K562 (cell line): ENCODE data around the gene SYNGR4. TPM values are rescaled to one million over a fixed set of nuclear protein-coding genes. Genes with fewer than 3 reads are reported as not detected.

Source experiments
- ETV1 ChIP-seq: fragments of 450-650 bp; conservative IDR thresholded peaks from 2 replicates; pipeline ENCODE4 v1.6.1; 2016; ENCODE audit warnings: missing genetic modification characterization, control low read depth, low read depth, missing compliant biosample characterization
- EZH2 ChIP-seq: IDR thresholded peaks from 2 replicates; pipeline ENCODE4 v1.6.1; 2012; ENCODE audit warnings: low read depth, mild to moderate bottlenecking, inconsistent platforms, low read length, borderline replicate concordance
- HOMEZ ChIP-seq: fragments of 250-450 bp; sonication (Bioruptor Pico); IDR thresholded peaks from 2 replicates; pipeline ENCODE4 v1.4.0; 2020; ENCODE audit warnings: mild to moderate bottlenecking, moderate library complexity
- IRF2 ChIP-seq: sonication (generic); formaldehyde crosslinking; IDR thresholded peaks from 2 replicates; pipeline ENCODE4 v1.8.1; 2022; ENCODE audit warnings: mild to moderate bottlenecking, missing genetic modification reagents
- KLF13 ChIP-seq: fragments of 450-650 bp; IDR thresholded peaks from 2 replicates; pipeline ENCODE4 v1.6.1; 2016; ENCODE audit warnings: missing genetic modification characterization, low read depth, mild to moderate bottlenecking, missing compliant biosample characterization, moderate library complexity, borderline replicate concordance
- NR0B1 ChIP-seq: fragments of 450-650 bp; IDR thresholded peaks from one replicate; pipeline ENCODE4 v1.6.1; 2018; ENCODE audit warnings: mild to moderate bottlenecking, moderate library complexity; ENCODE audit not compliant: partially characterized antibody
- PYGO2 ChIP-seq: fragments of 450-650 bp; IDR thresholded peaks from 2 replicates; pipeline ENCODE4 v1.6.1; 2016; ENCODE audit warnings: mild to moderate bottlenecking, missing genetic modification characterization, moderate library complexity, missing compliant biosample characterization
- RAD21 ChIP-seq, 2 experiments: fragments of 250-450 bp in 1 of 2; fragments of 450-650 bp in 1 of 2; sonication (Bioruptor Pico) in 1 of 2; formaldehyde crosslinking in 1 of 2; IDR thresholded peaks in 1 of 2; conservative IDR thresholded peaks in 1 of 2; 2 replicates each; pipeline versions ENCODE4 v1.4.0 to v1.8.0; 2020 to 2022; ENCODE audit warnings: mild to moderate bottlenecking in 2 of 2, moderate library complexity in 1 of 2
- SLC30A9 ChIP-seq: fragments of 250-450 bp; sonication (Bioruptor Pico); IDR thresholded peaks from 2 replicates; pipeline ENCODE4 v1.8.0; 2022; ENCODE audit warnings: mild to moderate bottlenecking, moderate library complexity
- SMARCA4 ChIP-seq: fragments of 450-650 bp; IDR thresholded peaks from 2 replicates; pipeline ENCODE4 v1.6.1; 2016
- SRF ChIP-seq, 2 experiments: fragments of 250-450, 450-650 bp in 1 of 2; sonication (Bioruptor Pico) in 1 of 2; sonication (generic) in 1 of 2; formaldehyde crosslinking; IDR thresholded peaks; 2 replicates each; pipeline versions ENCODE4 v1.5.0 to v1.5.1; 2020 to 2022; ENCODE audit warnings: mild to moderate bottlenecking in 1 of 2, missing genetic modification reagents in 1 of 2
- TEAD4 ChIP-seq, 2 experiments: sonication (generic) in 1 of 2; formaldehyde crosslinking in 1 of 2; IDR thresholded peaks; 2 replicates each; pipeline versions ENCODE4 v1.6.1 to v1.8.0; 2012 to 2022; ENCODE audit warnings: borderline replicate concordance in 1 of 2, inconsistent platforms in 1 of 2, low read length in 1 of 2, mild to moderate bottlenecking in 1 of 2, missing genetic modification reagents in 1 of 2
- TRIM24 ChIP-seq, 2 experiments: fragments of 450-650 bp; IDR thresholded peaks; 2 replicates each; pipeline ENCODE4 v1.6.1; 2016
- TRIM28 ChIP-seq: fragments of 450-650 bp; IDR thresholded peaks from 2 replicates; pipeline ENCODE4 v1.6.1; 2017
- TSC22D4 ChIP-seq: fragments of 450-650 bp; IDR thresholded peaks from 2 replicates; pipeline ENCODE4 v1.6.1; 2016; ENCODE audit warnings: missing genetic modification characterization, missing biosample characterization, control low read depth
- U2AF1 ChIP-seq: fragments of 200-400 bp; formaldehyde crosslinking; optimal IDR thresholded peaks from 2 replicates; pipeline ENCODE3; 2017; ENCODE audit warnings: mild to moderate bottlenecking, low read depth, low read length, moderate library complexity
- ZFP91 ChIP-seq: sonication (generic); formaldehyde crosslinking; IDR thresholded peaks from 2 replicates; pipeline ENCODE4 v1.8.0; 2022; ENCODE audit warnings: mild to moderate bottlenecking, missing genetic modification reagents
- ZNF134 ChIP-seq: fragments of 250-450 bp; sonication (Bioruptor Pico); conservative IDR thresholded peaks from 2 replicates; pipeline ENCODE4 v1.4.0; 2020
- ZNF217 ChIP-seq: sonication (generic); formaldehyde crosslinking; IDR thresholded peaks from 2 replicates; pipeline ENCODE4 v1.8.0; 2022; ENCODE audit warnings: mild to moderate bottlenecking, missing genetic modification reagents
- ZNF668 ChIP-seq: fragments of 250-450 bp; sonication (Bioruptor Pico); IDR thresholded peaks from 2 replicates; pipeline ENCODE4 v1.8.0; 2022; ENCODE audit warnings: mild to moderate bottlenecking, inconsistent platforms
- polyA plus RNA-seq, 8 experiments: library from polyadenylated mRNA; depleted of rRNA in 4 of 8; stranded (reverse) in 5 of 8; unstranded in 3 of 8; fragments of >200 nt; fragmentation: Nextera tagmentation in 2 of 8; fragmentation: Illumina TruSeq in 1 of 8; extraction: Ambion mirVana in 2 of 8; extraction: Trizol in 1 of 8; gene quantifications; 2 replicates each; pipeline versions ENCODE4 v1.2.1 to v1.2.3, GENCODE V29; 2011 to 2014; ENCODE audit warnings: inconsistent platforms in 1 of 8, missing spikeins in 1 of 8
- total RNA-seq, 7 experiments: library from RNA; depleted of rRNA in 6 of 7; stranded (reverse); fragments of >200 nt in 6 of 7; fragmentation: Illumina TruSeq in 2 of 7; extraction: Trizol in 2 of 7; gene quantifications; 2 replicates each; pipeline versions ENCODE4 v1.2.1 to v1.2.3, GENCODE V29; 2011 to 2021; ENCODE audit warnings: low replicate concordance in 1 of 7
- TF ChIP-seq, protein P1 (sequence below): fragments of 450-650 bp; IDR thresholded peaks from 2 replicates; pipeline ENCODE4 v1.6.1; 2016; ENCODE audit warnings: low read depth, mild to moderate bottlenecking, moderate library complexity
- TF ChIP-seq, protein P2 (sequence below): sonication (generic); formaldehyde crosslinking; IDR thresholded peaks from 2 replicates; pipeline ENCODE4 v1.8.0; 2022; ENCODE audit warnings: missing genetic modification reagents, mild to moderate bottlenecking, borderline replicate concordance

Gene SYNGR4
- total and polyA plus RNA-seq, 9 of the 15 experiments (the other 6 are each of a cell fraction or from before 2014, with no cell fraction given) = 0.07 to 0.14 TPM; not detected in 7

GRCh38 chr19:48332662-48333466, 31.3 kb upstream of the SYNGR4 start (continued):
- no peak for TF ChIP-seq NR0B1
- TF ChIP-seq, protein P1, sequence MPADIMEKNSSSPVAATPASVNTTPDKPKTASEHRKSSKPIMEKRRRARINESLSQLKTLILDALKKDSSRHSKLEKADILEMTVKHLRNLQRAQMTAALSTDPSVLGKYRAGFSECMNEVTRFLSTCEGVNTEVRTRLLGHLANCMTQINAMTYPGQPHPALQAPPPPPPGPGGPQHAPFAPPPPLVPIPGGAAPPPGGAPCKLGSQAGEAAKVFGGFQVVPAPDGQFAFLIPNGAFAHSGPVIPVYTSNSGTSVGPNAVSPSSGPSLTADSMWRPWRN = 0 out of 2 replicates have a peak, but pooled peaks have one; percentile 9
- peak in 1 of 2 experiments; percentile 90; a peak in 1 of 4 replicates for TF ChIP-seq SRF (CRISPR knock-in tag; IDR thresholded peaks at IDR 0.05)
- TF ChIP-seq ZNF217 (CRISPR knock-in tag) = no peak
- TF ChIP-seq IRF2 (CRISPR knock-in tag) = no peak
- TF ChIP-seq, protein P2, sequence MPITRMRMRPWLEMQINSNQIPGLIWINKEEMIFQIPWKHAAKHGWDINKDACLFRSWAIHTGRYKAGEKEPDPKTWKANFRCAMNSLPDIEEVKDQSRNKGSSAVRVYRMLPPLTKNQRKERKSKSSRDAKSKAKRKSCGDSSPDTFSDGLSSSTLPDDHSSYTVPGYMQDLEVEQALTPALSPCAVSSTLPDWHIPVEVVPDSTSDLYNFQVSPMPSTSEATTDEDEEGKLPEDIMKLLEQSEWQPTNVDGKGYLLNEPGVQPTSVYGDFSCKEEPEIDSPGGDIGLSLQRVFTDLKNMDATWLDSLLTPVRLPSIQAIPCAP (CRISPR knock-in tag) = no peak
- no peak for TF ChIP-seq ETV1 (tag)
- TF ChIP-seq ZNF668 (CRISPR knock-in tag) = no peak
- TF ChIP-seq TSC22D4 = no peak
- no peak for TF ChIP-seq ZFP91 (CRISPR knock-in tag)
- TF ChIP-seq EZH2 = no peak
- no peak for TF ChIP-seq SLC30A9
- TF ChIP-seq PYGO2 (tag) = no peak
- TF ChIP-seq U2AF1 = no peak
- TF ChIP-seq HOMEZ (CRISPR knock-in tag) = no peak
- TF ChIP-seq SMARCA4 = no peak
- peak in 1 of 2 experiments; percentile 4; a peak in 1 of 4 replicates for TF ChIP-seq RAD21 (CRISPR knock-in tag; conservative IDR thresholded peaks at IDR 0.05 in 1 of 2, IDR thresholded peaks at IDR 0.05 in 1 of 2)
- TF ChIP-seq TRIM28 = no peak
- TF ChIP-seq TEAD4 (IDR thresholded peaks at IDR 0.05; ENCODE audit: low read length) = peak; percentile 8; the same call in 1 of the 2 replicates
- TF ChIP-seq TEAD4 (CRISPR knock-in tag; IDR thresholded peaks at IDR 0.05; ENCODE audit: borderline replicate concordance) = no peak
- TF ChIP-seq ZNF134 (CRISPR knock-in tag) = no peak
- no peak for TF ChIP-seq KLF13 (tag)
- no peak for TF ChIP-seq TRIM24 (IDR thresholded peaks at IDR 0.05)
